ENCODE results near the gene NAP1L4.

Gene NAP1L4

GRCh38 chr11:2911785-2912391 is 80.2 kb downstream of the NAP1L4 start:
- no peak for DNase-seq
- no peak overlapping the region for H3K27ac ChIP-seq

GRCh38 chr11:2911088-2911784 is 80.9 kb downstream of the NAP1L4 start:
- Histone ChIP-seq H3K4me1 (peaks cover 0 to 54% (median 11%) of the 10 kb centered on the region in 4 donors), H3K36me3 (no peaks in the 10 kb centered on the region), H3K9me3 (no peaks in the 10 kb centered on the region), H3K27ac (no peak overlapping the region), H3K4me3 (no peak overlapping the region), H3K27me3 (peaks cover 0 to 26% of the 10 kb centered on the region in 2 donors)
- DNase-seq, result no peak
- intact Hi-C loops (cut with DNase I; ENCODE audit: low total_unique reads), result no loop called here
- no peak for TF ChIP-seq CTCF (IDR thresholded peaks at IDR 0.05)

More at GRCh38 chr11:2911785-2912391, 80.2 kb downstream of the NAP1L4 start:
- Histone ChIP-seq H3K4me3 (no peak overlapping the region), H3K4me1 (peaks cover 0 to 54% (median 11%) of the 10 kb centered on the region in 4 donors), H3K9me3 (no peaks in the 10 kb centered on the region), H3K27me3 (peaks cover 0 to 26% of the 10 kb centered on the region in 2 donors), H3K36me3 (no peaks in the 10 kb centered on the region)
- intact Hi-C loops (cut with DNase I; ENCODE audit: low total_unique reads), result no loop called here
- TF ChIP-seq CTCF (IDR thresholded peaks at IDR 0.05), result no peak

- intact Hi-C loops (cut with DNase I; ENCODE audit: low total_unique reads), result no loop called here
- H3K36me3 ChIP-seq, result no peaks in the 10 kb centered on the region
- no peaks in the 10 kb centered on the region for H3K9me3 ChIP-seq
- DNase-seq, result no peak
- no peak overlapping the region for H3K4me3 ChIP-seq
- peaks cover 0 to 54% (median 11%) of the 10 kb centered on the region in 4 donors for H3K4me1 ChIP-seq
- TF ChIP-seq CTCF (IDR thresholded peaks at IDR 0.05), result no peak
- no peak overlapping the region for H3K27ac ChIP-seq
- peaks cover 0 to 26% of the 10 kb centered on the region in 2 donors for H3K27me3 ChIP-seq
These were observed 81.7 kb downstream of the NAP1L4 start for GRCh38 chr11:2910401-2910955.

- peaks cover 0 to 48% (median 7%) of the 10 kb centered on the region in 4 donors for H3K4me1 ChIP-seq
These were observed 82.8 kb downstream of the NAP1L4 start for GRCh38 chr11:2909133-2909902.

More at GRCh38 chr11:2909133-2909902, 82.8 kb downstream of the NAP1L4 start:
- DNase-seq, result no peak
- intact Hi-C loops (cut with DNase I; ENCODE audit: low total_unique reads), result loop anchor here (10.0 kb wide), 1 partner anchor 505 kb away; the partner anchor contains the start of gene TSSC4
- peaks cover 0 to 26% of the 10 kb centered on the region in 2 donors for H3K27me3 ChIP-seq
- H3K4me3 ChIP-seq, result no peak overlapping the region
- H3K27ac ChIP-seq, result no peak overlapping the region
- H3K9me3 ChIP-seq, result no peaks in the 10 kb centered on the region
- no peaks in the 10 kb centered on the region for H3K36me3 ChIP-seq
- TF ChIP-seq CTCF (IDR thresholded peaks at IDR 0.05), result no peak

Measured in tibial artery (tissue), 4 donors.